Activated CD4-positive, alpha-beta T cell treated with anti-CD3 and anti-CD28 coated beads, Interleukin-2, Interleukin-6, amounts not matched to agents 100 ng/mL and 50 ng/mL, durations not matched to agents 16 hours and 8 hours (primary cell): ENCODE measurements around the gene YY1.
"Not testable (repeated sequence)": the region's sequence is repeated elsewhere in the genome, so short reads cannot be mapped to it uniquely, and the experiment has no call there.

Experiments used
- DNase-seq: peaks from one replicate; pipeline ENCODE4 v3.0.0-alpha.2; 2020

Gene YY1

DNA sequence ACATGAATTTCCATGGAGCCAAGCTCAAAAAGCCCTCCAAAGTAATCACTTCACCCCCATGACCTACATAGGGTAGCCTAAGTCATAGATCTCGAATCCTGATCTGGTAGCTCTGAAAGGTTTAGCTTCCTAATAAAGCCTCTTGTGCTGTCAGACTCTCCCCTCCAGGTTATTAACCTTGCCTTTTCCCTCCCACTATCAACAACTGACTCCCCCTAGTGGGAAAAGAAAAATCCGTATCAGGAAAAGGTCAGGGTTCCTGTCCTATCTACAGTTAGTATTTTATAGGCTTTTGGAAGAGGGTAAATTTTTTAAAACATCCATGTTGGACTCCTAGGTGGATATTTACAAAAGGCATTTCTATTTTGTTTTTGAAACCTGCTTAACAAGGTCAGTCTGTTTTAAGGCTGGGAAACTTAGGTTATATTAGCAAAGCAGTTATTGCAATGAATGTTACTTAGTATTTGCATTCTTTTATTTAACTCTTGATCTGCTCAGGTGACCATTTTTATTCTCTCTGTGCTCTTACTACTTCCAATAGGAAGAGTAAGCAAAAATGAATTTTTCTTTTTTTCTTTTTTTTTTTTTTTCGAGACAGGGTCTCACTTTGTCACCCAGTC is 8.0 kb downstream of the YY1 start:
- peak; percentile 49 for DNase-seq

DNA sequence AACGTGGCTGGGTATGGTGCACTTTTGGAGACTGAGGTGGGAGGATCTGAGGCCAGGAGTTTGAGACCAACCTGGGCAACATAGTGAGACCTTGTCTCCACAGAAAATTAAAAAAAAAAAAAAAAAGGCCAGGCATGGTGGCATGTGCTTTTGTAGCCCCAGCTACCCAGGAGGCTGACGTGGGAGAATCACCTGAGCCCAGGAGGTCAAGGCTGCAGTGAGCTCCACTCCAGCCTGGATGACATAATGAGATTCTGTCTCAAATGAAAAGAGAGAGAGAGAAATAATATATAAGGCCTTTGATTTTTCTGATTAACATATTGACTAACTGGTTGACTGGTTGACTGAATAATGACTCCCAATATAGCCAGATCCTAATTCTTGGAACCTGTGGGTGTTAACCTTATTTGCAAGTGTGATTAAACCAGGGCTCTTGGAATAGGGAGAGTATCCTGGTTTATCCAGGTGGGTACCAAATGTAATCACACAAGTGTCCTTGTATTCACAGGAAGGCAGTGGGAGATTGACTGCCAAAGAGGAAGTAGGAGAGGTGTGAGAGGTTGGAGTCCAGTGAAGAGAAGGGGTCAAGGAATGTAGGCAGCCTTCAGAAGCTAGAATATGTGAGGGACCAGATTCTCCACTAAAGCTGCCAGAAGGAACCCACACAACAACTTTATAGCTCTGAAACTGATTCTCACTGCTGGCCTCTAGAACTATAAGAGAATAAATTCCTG is 12.0 kb downstream of the YY1 start:
- no peak for DNase-seq

DNA sequence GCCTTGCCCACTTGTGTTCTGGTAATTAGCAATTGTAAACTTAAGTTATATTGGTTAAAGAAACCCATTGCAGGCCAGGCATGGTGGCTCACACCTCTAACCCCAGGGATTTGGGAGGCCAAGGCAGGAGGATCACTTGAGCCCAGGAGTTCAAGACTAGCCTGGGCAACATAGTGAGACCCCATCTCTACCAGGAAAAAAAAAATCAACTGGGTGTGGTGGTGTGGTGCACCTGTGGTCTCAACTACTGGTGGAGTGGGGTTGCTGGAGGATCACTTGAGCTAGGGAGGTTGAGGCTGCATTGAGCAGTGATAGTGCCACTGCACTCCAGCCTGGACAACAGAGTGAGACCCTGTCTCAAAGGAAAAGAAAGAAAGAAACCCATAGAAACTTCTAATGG is 13.7 kb downstream of the YY1 start:
- no peak for DNase-seq

DNA sequence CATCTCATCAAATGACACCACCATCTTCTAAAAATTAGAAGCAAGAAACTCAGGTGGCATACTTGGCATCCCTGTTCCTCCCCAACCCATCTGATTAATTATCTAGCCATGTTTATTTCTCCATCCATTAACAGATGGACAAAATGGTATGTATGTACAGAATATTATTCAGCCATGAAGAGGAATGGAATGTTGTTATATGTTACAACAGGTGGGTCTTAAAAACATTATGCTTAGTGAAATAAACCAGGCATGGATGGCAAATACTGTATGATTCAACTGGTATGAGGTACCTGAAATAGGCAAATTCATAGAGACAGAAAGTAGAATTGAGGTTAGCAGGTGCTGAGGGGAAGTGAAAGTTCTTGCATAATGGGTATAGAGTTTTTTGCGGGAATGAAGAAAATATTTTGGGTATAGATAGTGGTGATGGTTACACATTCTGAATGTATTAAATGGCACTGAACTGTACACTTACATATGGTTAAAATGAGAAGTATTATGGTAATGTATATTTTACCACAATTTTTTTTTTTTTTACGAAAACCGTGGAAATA is 17.5 kb downstream of the YY1 start:
- DNase-seq: no peak

DNA sequence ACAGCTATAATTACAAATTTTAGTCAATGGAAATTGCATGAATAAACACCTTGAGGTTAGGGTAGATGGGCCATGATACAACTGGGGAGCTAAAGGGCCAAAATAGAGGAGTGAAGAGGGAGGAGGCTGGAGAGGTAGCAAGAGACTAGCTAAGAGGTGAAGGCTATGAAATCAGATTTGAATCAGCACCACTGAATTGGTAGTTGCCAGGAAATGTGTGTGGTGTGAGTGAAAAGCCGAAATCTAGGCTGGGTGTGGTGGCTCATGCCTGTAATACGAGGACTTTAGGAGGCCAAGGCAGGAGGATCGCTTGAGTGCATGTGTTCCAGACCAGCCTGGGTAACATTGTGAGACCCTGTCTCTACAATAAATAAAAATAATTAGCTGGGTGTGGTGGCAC is 22.7 kb downstream of the YY1 start:
- peak; percentile 84 for DNase-seq

DNA sequence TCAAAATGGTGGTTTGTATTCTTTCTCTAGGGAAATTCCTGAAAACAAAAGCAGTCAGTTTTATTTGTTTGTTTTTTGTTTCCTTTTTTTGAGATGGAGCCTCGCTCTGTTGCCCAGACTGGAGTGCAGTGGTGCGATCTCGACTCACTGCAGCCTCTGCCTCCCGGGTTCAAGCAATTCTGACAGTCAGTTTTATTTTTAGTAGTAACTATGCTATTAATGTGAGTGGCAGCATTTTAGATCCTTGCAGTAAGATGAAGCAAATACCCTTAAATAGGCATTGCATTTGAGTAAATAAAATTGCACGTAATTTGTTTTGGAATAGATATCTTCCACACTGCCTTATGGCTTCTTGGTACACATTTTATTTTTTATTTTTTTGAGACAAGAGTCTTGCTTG is 23.6 kb downstream of the YY1 start:
- no peak for DNase-seq

DNA sequence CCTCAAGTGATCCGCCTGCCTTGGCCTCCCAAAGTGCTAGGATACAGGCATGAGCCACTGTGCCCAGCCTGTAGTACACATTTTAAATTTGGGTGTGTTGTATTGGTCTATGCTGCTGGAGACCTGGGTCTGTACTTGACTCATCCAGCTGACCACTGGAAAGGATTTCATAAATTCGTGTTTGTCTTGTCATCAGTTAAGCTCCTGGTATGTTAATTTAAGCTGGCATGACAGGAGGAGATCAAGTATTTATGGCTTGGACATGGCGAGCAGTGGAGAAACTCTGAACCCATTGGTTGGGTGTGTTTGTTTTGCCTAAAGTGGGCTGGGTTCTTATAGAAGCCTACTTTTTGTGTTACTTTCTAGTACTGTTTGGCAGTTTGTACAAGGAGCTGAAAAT is 24.2 kb downstream of the YY1 start:
- no peak for DNase-seq

DNA sequence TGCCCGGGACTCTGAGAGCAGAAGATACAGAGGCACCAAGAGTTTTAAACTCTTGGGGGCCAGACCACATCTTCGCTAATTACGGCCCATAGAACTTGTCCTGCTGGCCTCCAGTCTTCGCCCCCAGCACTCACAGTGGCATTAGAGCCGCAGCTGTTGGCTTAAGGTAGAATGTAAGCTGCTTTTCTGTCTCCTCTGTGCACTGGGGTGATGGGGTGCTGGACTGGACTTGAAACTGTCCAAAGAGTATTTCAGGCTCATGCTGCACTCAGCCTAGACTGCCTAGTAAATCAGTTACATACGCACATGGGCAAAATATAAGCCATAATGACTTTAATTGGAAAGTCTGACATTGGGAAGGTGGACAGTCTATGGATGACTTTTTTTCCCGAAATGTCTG is 29.0 kb downstream of the YY1 start:
- DNase-seq: no peak

DNA sequence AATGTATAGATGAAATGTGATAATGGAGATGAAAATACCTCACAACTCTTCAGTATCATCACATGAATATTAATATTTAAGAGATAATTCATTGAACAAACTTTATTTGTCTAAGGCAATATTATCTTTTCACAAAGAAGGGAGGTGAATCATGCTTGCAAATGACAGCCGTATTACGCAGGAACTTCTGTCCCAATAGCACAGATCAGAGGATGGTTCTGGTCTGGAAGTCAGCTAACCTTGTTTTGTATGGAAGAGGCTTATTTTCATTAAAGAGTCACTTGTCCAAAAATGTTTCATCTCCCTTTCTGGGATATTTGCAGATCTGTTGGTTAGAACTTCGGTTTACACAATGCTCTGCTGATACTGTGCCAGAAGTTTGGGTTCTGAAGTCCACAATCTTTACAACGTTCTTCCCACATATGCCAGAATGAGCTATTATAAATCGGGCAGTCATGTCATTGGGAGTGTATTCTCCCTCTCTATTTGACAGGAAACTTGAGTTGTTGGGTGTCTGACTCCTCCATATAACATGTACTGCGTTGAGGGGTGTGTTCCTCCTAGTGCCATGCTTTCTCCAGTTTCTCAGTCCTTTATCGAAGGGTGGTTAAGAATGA is 29.8 kb downstream of the YY1 start:
- DNase-seq: no peak

DNA sequence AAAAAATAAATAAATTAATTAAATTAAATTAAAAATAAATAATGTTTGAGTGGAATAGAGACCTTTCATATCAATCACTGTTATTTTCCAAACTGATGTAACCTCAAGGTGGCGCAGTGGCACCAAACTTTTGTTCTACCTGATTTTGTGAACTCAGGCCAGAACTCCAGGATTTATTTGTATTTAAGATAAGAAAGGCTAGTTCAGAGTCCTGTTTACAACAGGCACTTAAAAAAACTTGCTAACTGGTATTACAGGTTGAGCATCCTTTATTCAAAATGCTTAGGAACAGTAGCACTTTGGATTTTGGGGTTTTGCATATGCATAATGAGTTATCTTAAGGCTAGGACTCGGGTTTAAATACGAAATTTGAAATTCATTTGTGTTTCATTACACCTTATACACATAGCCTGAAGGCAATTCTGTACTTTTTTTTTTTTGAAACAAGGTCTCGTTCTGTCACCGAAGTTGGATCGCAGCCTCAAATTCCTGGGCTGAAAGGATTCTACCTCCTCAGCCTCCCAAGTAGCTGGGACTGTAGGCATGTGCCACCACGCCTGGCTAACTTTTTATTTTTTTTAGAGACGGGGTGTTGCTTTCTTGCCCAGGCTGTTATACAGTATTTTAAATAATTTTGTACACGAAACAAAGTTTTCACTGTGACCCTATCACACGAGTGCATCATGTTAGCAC is 32.4 kb downstream of the YY1 start:
- peak; percentile 26 for DNase-seq

DNA sequence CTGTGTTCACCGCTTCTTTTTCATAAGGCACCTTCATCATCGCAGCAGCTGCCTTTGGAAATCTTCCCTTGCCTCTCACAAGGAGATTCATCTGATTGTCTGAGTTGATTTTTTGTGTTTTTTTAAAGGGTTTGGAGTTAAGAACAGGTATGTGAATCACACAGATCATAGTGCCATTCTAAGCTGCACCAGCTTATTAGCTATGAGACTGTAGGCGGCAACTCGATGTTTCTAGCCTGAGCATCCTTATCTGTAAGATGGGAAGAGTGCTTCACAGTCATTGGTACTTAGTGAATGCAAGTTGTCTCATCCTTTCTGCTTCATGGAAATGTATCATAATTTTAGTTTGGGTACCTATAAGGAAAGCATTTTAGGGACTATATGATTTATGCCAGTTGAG is 35.3 kb downstream of the YY1 start:
- no peak for DNase-seq

DNA sequence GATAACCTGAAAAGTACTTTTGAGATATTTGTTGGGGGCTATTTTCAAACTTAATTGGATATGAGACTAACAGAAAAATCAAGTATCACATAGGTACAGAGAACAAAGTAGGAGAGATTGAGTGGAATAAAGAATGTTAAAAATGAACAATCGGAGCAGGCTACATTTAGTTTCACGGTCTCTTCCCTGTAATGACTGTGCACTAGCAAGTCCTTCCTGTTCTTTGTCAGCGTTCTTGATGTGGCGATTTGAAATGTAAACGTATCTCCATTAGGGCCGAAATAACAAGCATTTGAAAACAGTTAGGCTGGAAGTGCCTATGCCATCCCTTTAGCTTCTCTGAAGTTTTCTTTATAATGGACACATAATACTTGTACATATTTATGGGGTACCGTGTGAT is 36.3 kb downstream of the YY1 start:
- DNase-seq: peak; percentile 66

DNA sequence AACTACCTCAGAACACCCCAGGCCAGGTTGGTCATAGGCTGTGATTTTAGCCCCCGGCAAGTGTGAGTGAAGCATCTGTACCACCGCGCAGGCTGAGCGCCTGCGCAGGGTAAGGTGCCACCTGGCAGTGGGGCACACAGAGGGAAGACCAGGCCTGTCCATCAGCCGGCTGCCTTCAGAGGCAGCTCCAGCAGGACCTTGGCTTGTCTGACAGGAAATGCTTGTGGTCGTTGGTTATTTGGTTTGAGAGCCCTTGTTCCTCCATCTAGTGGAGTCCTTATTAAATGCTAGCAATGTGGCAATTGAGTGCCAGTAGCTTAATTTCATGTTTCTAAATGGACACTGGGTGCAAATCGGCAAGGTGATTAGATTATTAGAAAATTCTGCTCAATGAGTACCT is 39.8 kb downstream of the YY1 start:
- no peak for DNase-seq

DNA sequence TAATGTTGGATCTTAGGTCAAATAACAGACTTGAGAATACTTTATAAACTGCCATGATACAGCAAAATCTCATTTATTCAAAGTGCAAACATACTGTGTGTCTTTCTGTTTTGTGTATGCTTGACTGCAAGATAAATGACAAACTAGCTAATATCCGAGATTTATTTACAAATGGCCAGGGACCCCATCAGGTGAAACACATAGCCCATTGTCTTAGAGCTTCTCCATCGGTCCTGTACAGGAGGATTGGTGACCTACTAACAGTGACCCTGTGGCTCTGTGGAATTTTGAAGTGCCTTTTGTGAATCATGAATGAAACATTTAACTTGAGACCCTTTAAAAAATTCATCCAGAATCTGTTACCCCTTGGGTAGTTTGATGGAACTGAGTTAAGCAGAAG is 40.2 kb downstream of the YY1 start:
- no peak for DNase-seq

DNA sequence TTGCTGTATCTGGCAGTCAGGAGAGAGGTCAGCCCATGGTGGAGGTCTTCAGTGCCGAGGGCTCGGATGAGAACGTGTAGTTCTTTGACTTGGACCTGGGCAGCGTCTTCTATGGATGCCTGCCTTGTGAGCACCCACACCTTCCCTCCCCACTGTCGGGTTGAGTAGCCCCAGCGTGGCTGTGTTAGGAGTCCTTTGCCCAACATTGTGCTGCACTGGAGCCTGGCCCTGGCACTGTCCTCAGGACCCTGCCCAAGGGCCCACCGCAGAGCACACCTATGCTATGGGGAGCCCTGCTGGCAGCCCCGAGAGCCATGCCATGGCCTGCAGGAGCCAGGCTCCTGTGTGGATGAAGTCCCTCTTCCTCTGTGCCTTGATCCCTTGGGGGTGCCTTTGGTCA is 40.6 kb downstream of the YY1 start:
- DNase-seq: no peak

DNA sequence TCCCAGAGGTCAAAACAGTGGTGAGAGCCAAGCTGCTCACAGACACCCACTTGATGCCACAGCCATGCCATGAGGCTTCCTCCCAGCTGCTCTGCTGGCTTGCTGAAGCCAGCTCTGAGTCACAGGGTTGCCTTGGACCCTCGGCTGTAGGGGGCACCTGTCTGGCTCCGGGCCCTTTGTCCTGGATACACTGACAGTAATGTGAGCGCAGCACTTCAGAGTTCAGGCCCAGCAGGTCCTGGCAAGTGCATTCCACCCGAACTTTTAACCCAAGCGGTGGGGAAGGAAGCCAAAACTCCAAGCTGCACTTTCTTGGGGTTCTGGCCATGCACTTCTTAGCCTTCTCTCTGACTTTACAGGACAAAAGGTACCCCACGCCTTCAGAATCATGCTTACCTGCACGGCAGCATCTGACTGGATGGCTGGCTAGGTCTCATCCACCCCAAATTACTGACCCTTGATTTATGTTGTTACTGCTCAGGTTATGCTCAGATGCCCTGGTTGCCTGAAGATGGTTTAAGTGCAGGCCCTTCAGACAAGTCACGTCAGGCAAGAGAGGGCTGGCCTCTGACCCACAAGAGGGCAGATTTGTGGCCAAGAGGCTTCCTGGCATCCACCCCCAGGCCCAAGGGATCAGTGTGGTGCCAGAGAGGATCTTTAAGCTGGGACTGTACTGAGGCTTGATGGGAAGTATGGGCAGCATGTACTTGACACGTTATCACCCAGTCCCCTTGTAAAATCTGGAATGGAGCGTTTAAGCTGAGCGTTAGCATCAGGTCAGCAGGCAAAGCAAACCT is 42.5 kb downstream of the YY1 start:
- no peak for DNase-seq

DNA sequence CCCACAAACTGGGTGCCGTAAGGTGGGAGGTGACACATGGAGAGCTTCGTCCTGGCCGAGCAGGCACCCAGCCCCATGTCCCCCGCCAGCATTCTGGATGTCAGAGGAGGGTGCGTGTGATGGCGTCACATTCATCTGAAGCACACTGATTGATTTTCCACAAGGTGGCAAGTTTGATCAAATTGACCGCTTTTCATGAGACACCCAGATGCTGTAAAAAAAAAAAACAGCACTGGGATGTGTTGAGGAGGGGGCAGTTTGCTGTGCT is 43.1 kb downstream of the YY1 start:
- DNase-seq: no peak

DNA sequence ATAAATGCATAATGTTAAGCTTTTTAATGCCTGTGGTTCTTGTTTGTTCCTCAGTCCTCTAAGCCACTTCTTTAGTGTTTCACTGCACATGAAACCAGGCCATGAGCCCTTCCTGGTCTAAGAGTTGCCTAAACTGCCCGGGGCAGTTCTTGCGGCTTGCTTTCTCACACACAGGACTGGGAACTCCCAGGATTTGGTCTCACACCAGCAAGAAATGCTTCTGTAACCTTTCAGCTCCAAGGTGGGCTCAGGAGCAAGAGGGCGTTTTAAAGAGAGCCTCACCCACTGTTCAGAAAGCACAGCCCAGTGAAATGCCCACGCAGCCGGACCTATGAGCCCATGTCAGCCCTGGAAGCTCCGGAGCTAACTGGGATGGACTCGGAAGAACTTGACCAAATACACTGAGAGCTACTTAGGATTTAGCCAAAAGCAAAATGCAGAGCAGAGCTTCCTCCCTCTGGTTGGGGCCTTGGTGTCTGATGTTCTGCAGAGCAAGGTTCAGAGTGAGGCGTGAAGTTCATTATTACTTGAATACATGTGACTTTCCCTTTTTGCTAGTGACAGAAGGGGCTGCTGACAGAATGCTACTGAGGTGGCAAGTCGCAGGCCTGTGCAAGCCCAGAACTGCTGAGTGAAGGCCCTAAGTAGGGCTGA is 43.9 kb downstream of the YY1 start:
- no peak for DNase-seq

DNA sequence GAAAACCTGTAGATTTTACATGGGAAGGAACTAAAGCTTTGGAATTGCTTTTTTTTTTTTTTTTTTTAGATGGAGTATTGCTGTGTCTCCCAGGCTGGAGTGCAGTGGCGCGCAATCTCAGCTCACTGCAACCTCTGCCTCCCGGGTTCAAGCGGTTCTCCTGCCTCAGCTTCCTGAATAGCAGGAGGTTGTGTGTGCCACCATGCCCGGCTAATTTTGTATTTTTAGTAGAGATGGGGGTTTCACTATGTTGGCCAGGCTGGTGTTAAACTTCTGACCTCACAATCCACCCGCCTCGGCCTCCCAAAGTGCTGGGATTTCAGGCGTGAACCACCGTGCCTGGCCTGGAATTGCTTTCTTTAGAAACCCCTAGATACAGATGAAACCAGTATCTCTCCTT is 44.5 kb downstream of the YY1 start:
- DNase-seq: not testable (repeated sequence)

DNA sequence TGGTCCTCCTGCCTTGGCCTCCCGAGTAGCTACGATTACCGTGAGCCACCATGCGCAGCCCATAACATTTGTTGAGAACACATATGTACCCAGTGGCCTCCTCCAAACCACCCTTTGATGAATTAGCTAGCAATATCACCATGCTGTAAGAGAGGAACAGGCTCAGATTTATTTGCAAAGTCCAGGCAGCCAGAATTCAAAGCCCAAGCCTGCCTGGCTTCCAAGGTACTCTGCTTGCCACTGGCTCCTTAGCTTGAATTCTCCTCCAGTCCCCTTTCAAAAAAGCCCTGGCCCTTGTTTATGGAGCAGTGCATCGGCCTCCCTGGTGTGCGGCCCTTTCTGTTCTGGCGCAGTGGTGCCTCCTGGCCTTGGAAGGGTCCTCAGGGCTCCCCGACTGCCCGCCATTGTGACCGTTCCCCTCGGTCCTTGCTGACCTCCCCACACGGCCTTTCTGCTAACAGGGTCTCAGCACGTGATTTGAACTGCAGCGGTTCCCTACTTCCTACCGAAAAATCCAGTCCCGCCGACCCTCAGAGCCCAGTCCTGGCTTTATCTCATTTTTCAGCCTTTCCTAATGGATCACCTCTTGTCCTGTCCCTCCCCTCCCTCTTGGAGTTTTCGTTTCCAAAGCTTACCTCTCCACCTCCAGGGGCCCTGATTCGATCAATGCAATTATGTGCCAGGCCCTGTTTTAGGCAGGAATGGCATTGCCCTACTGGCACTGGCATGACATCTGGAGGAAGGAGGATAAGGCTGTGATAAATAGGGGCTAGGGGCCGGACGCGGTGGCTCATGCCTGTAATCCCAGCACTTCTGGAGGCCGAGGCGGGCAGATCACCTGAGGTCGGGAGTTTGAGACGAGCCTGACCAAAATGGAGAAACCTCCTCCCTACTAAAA is 45.3 kb downstream of the YY1 start:
- DNase-seq: no peak
